Activated T-cell treated with anti-CD3 and anti-CD28 coated beads, Interleukin-2, amount 50 U/mL, for 48 hours (primary cell): ENCODE results near the gene UBE2B.

Source experiments
- DNase-seq, 2 experiments: peaks; one replicate each; pipeline ENCODE4 v3.0.0-alpha.2; 2020

Gene UBE2B

GRCh38 chr5:134438721-134439123, 67.4 kb downstream of the UBE2B start:
- no peak for DNase-seq

DNA sequence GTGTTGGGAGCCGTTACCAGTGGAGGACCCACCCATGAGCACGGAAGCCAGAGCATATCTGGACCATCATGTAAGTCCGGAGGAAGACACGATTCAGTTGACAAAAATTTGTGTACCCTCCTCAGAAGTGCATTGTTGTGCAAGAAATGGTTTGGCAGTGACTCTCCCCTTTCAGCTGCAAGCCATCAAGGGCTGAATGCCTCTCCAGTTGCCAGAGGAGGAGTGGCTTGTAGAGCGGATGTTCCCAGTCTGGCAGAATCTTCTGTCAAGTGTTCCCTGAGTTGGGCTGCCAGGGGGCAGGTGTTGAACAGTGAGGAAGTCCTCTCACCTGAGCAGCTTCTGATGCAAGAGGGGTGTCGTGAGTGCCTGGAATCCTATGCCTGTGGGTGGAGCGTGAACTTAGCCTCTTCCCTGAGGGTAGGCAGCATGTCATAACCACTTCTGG, 67.9 kb downstream of the UBE2B start:
- DNase-seq = no peak

- DNase-seq = no peak
Measured at GRCh38 chr5:134440201-134440755, 68.9 kb downstream of the UBE2B start.
